ENCODE measurements around the gene CENPA. TPM values are rescaled to one million over a fixed set of nuclear protein-coding genes. Genes with fewer than 3 reads are reported as not detected.
A peak's percentile ranks its signal among the peaks of the same experiment; 100 is the strongest.

Gene CENPA
- total and polyA plus RNA-seq, 2 of the 13 experiments (the other 11 are each of a cell fraction or from before 2014, with no cell fraction given): 28.5 to 38.5 TPM

DNA sequence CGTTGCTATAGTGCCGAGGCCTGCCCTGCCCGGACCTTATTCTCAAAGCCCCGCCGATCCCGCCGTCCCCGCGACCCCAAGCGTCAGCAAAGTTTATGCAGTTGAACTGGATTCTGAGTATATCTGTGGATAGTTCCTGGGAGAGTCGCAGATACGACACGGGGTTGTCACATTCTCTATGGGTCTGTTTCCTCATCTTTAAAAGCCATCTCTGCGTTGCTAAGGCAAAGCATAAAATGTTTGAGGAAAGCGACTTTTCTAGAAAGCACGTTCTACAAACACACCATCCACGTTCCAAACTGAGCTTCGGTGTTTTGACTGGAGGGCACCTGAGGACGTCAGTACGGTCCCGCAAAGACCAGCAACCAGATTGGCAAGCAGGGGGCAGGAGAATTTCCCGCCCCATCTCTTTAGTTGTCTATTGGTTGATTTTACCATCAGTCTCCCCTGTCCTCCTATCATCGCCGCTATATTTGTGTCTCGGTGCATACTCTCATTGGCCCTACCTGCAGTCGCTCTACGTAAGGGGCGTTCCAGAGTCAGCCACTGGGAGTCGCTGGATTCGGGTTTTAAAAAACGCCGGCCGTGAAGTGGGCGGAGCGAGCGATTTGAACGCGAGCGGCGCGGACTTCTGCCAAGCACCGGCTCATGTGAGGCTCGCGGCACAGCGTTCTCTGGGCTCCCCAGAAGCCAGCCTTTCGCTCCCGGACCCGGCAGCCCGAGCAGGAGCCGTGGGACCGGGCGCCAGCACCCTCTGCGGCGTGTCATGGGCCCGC is at the start of gene CENPA (continued):
- TF ChIP-seq, protein P1, sequence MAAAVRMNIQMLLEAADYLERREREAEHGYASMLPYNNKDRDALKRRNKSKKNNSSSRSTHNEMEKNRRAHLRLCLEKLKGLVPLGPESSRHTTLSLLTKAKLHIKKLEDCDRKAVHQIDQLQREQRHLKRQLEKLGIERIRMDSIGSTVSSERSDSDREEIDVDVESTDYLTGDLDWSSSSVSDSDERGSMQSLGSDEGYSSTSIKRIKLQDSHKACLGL (CRISPR knock-in tag; IDR thresholded peaks at IDR 0.05): peak; percentile 82
- TF ChIP-seq ZNF777 (CRISPR knock-in tag; IDR thresholded peaks at IDR 0.05) (peak; percentile 70), ZC3H13 (CRISPR knock-in tag; IDR thresholded peaks at IDR 0.05) (peak; percentile 98), SNRNP70 (IDR thresholded peaks at IDR 0.05; ENCODE audit: low read depth, low read length) (no peak), ZNF441 (CRISPR knock-in tag; IDR thresholded peaks at IDR 0.05; ENCODE audit: borderline replicate concordance) (peak; percentile 97), ELF3 (CRISPR knock-in tag; IDR thresholded peaks at IDR 0.05) (peak; percentile 91), ZFP36L2 (CRISPR knock-in tag; IDR thresholded peaks at IDR 0.05) (no peak), MLLT10 (CRISPR knock-in tag; IDR thresholded peaks at IDR 0.05) (no peak), ZNF326 (CRISPR knock-in tag; IDR thresholded peaks at IDR 0.05; ENCODE audit: borderline replicate concordance) (no peak), REPIN1 (CRISPR knock-in tag; IDR thresholded peaks at IDR 0.05; ENCODE audit: borderline replicate concordance, low read depth) (peak; percentile 95), ZNF44 (CRISPR knock-in tag; IDR thresholded peaks at IDR 0.05) (0 out of 2 replicates have a peak, but pooled peaks have one; percentile 68), MTF1 (CRISPR knock-in tag; IDR thresholded peaks at IDR 0.05) (peak; percentile 97), HNRNPUL1 (IDR thresholded peaks at IDR 0.05; ENCODE audit: low read depth, low read length) (no peak), ZNF282 (IDR thresholded peaks at IDR 0.05; ENCODE audit: partially characterized antibody) (no peak), BHLHE40 (IDR thresholded peaks at IDR 0.05; ENCODE audit: low read length) (peak; percentile 31; the same call in 1 of the 2 replicates), ZFP37 (CRISPR knock-in tag; IDR thresholded peaks at IDR 0.05; ENCODE audit: borderline replicate concordance) (peak; percentile 98)
- TF ChIP-seq, protein P2, sequence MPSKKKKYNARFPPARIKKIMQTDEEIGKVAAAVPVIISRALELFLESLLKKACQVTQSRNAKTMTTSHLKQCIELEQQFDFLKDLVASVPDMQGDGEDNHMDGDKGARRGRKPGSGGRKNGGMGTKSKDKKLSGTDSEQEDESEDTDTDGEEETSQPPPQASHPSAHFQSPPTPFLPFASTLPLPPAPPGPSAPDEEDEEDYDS (CRISPR knock-in tag; IDR thresholded peaks at IDR 0.05): peak; percentile 93
- TF ChIP-seq, protein P3, sequence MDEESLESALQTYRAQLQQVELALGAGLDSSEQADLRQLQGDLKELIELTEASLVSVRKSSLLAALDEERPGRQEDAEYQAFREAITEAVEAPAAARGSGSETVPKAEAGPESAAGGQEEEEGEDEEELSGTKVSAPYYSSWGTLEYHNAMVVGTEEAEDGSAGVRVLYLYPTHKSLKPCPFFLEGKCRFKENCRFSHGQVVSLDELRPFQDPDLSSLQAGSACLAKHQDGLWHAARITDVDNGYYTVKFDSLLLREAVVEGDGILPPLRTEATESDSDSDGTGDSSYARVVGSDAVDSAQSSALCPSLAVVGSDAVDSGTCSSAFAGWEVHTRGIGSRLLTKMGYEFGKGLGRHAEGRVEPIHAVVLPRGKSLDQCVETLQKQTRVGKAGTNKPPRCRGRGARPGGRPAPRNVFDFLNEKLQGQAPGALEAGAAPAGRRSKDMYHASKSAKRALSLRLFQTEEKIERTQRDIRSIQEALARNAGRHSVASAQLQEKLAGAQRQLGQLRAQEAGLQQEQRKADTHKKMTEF (CRISPR knock-in tag; IDR thresholded peaks at IDR 0.05): peak; percentile 85
- TF ChIP-seq, protein P4, sequence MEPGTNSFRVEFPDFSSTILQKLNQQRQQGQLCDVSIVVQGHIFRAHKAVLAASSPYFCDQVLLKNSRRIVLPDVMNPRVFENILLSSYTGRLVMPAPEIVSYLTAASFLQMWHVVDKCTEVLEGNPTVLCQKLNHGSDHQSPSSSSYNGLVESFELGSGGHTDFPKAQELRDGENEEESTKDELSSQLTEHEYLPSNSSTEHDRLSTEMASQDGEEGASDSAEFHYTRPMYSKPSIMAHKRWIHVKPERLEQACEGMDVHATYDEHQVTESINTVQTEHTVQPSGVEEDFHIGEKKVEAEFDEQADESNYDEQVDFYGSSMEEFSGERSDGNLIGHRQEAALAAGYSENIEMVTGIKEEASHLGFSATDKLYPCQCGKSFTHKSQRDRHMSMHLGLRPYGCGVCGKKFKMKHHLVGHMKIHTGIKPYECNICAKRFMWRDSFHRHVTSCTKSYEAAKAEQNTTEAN (CRISPR knock-in tag; conservative IDR thresholded peaks at IDR 0.05): peak; percentile 92
- TF ChIP-seq, protein P5, sequence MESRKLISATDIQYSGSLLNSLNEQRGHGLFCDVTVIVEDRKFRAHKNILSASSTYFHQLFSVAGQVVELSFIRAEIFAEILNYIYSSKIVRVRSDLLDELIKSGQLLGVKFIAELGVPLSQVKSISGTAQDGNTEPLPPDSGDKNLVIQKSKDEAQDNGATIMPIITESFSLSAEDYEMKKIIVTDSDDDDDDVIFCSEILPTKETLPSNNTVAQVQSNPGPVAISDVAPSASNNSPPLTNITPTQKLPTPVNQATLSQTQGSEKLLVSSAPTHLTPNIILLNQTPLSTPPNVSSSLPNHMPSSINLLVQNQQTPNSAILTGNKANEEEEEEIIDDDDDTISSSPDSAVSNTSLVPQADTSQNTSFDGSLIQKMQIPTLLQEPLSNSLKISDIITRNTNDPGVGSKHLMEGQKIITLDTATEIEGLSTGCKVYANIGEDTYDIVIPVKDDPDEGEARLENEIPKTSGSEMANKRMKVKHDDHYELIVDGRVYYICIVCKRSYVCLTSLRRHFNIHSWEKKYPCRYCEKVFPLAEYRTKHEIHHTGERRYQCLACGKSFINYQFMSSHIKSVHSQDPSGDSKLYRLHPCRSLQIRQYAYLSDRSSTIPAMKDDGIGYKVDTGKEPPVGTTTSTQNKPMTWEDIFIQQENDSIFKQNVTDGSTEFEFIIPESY (CRISPR knock-in tag; IDR thresholded peaks at IDR 0.05): peak; percentile 60
- TF ChIP-seq, protein P6, sequence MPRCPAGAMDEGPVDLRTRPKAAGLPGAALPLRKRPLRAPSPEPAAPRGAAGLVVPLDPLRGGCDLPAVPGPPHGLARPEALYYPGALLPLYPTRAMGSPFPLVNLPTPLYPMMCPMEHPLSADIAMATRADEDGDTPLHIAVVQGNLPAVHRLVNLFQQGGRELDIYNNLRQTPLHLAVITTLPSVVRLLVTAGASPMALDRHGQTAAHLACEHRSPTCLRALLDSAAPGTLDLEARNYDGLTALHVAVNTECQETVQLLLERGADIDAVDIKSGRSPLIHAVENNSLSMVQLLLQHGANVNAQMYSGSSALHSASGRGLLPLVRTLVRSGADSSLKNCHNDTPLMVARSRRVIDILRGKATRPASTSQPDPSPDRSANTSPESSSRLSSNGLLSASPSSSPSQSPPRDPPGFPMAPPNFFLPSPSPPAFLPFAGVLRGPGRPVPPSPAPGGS (CRISPR knock-in tag; IDR thresholded peaks at IDR 0.05): peak; percentile 94
- TF ChIP-seq, protein P7, sequence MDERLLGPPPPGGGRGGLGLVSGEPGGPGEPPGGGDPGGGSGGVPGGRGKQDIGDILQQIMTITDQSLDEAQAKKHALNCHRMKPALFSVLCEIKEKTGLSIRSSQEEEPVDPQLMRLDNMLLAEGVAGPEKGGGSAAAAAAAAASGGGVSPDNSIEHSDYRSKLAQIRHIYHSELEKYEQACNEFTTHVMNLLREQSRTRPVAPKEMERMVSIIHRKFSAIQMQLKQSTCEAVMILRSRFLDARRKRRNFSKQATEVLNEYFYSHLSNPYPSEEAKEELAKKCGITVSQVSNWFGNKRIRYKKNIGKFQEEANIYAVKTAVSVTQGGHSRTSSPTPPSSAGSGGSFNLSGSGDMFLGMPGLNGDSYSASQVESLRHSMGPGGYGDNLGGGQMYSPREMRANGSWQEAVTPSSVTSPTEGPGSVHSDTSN (CRISPR knock-in tag; IDR thresholded peaks at IDR 0.05): peak; percentile 100

Measured in HepG2 (cell line).